Measurements from ENCODE around the gene SLC13A2. TPM values are rescaled to one million over a fixed set of nuclear protein-coding genes. Genes with fewer than 3 reads are reported as not detected.

SLC13A2 gene
- total RNA-seq, 4 donors from 2014 or later: not detected

- Histone ChIP-seq H3K4me1 (peaks cover 3 to 6% of the 10 kb centered on the region in 2 donors), H3K36me3 (no peaks in the 10 kb centered on the region), H3K27ac (no peak overlapping the region), H3K4me3 (replicated peaks in 1 of 3) (no peak overlapping the region), H3K27me3 (no peaks in the 10 kb centered on the region), H3K9me3 (no peaks in the 10 kb centered on the region)
- no peak for DNase-seq
- intact Hi-C loops (cut with DNase I): loop anchor here (5.0 kb wide), 1 partner anchor 119 kb away; the partner anchor contains the start of gene RSKR
- WGBS, 2 donors: 65 to 88% methylated on average over 4 to 8 of the region's 9 CpGs
- no peak for TF ChIP-seq POLR2A (IDR thresholded peaks at IDR 0.05)
- TF ChIP-seq, protein P1, sequence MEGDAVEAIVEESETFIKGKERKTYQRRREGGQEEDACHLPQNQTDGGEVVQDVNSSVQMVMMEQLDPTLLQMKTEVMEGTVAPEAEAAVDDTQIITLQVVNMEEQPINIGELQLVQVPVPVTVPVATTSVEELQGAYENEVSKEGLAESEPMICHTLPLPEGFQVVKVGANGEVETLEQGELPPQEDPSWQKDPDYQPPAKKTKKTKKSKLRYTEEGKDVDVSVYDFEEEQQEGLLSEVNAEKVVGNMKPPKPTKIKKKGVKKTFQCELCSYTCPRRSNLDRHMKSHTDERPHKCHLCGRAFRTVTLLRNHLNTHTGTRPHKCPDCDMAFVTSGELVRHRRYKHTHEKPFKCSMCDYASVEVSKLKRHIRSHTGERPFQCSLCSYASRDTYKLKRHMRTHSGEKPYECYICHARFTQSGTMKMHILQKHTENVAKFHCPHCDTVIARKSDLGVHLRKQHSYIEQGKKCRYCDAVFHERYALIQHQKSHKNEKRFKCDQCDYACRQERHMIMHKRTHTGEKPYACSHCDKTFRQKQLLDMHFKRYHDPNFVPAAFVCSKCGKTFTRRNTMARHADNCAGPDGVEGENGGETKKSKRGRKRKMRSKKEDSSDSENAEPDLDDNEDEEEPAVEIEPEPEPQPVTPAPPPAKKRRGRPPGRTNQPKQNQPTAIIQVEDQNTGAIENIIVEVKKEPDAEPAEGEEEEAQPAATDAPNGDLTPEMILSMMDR (IDR thresholded peaks at IDR 0.05): no peak
Observed at GRCh38 chr17:28493460-28493859, 20.0 kb downstream of the SLC13A2 start.

- DNase-seq: peak; percentile 72 to 80
- no peak overlapping the region for H3K4me3 ChIP-seq (replicated peaks in 1 of 3)
- intact Hi-C loops (cut with DNase I): loop anchor here (2.0 to 5.0 kb wide), 2 partner anchors 44 to 118 kb away; partner anchors contain the start of gene RSKR
- H3K4me1 ChIP-seq: peaks cover 3 to 6% of the 10 kb centered on the region in 2 donors
- TF ChIP-seq, protein P1 (IDR thresholded peaks at IDR 0.05): peak; percentile 78 to 92 (median 86)
- no peak for TF ChIP-seq POLR2A (IDR thresholded peaks at IDR 0.05)
- no peak overlapping the region for H3K27ac ChIP-seq
- no peaks in the 10 kb centered on the region for H3K27me3 ChIP-seq
- no peaks in the 10 kb centered on the region for H3K36me3 ChIP-seq
- WGBS, 2 donors: 52 to 59% methylated on average over 6 to 11 of the region's 15 CpGs
- H3K9me3 ChIP-seq: no peaks in the 10 kb centered on the region
Observed at GRCh38 chr17:28494445-28495188, 21.2 kb downstream of the SLC13A2 start.

DNA sequence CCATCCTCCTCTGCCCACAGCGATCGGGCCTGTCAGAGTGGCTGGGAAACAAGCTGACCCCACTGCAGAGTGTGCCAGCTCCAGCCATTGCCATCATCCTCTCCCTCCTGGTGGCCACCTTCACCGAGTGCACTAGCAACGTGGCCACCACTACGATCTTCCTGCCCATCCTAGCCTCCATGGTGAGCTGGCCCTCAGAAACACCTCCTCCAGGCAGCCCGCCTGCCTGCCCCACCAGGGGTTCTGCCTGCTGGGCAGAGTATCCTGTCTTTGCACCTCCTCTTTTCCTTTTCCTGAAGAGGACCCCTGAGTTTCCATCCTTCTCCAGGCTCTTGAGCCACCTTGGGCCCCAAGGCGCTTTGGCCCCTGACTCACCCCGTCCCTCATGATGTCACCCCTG, 22.2 kb downstream of the SLC13A2 start:
- no peak overlapping the region for H3K4me3 ChIP-seq (replicated peaks in 1 of 3)
- DNase-seq: no peak
- intact Hi-C loops (cut with DNase I): loop anchor here (2.0 kb wide), 1 partner anchor 43 kb away; no protein-coding TSS in a partner anchor
- no peak for TF ChIP-seq POLR2A (IDR thresholded peaks at IDR 0.05)
- TF ChIP-seq, protein P1 (IDR thresholded peaks at IDR 0.05): no peak
- H3K9me3 ChIP-seq: no peaks in the 10 kb centered on the region
- H3K4me1 ChIP-seq: peaks cover 4 to 6% of the 10 kb centered on the region in 2 donors
- no peaks in the 10 kb centered on the region for H3K36me3 ChIP-seq
- WGBS, 2 donors: 92 to 96% methylated on average over 8 of the region's 8 CpGs
- no peaks in the 10 kb centered on the region for H3K27me3 ChIP-seq
- H3K27ac ChIP-seq: no peak overlapping the region

DNA sequence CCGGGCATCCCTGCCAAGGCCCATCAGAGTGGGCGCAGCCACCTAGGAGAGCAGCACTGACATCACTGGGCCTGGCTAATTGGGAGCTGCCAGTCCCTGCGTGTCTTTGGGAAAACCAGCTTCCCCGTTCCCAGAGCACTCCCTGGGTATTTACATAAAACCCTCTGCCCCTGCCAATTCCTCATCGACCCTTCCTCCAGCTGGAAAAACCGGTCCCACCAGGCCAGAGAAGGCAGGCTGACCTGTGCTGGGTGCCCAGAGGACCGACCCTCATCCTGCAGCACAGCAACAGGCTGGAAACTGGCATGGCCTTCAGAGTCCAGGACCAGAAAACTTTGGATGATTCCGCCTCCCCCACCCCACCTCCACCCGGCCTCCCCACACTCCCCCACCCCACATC, 24.5 kb downstream of the SLC13A2 start:
- Histone ChIP-seq H3K9me3 (no peaks in the 10 kb centered on the region), H3K4me1 (peaks cover 6 to 7% of the 10 kb centered on the region in 2 donors), H3K27ac (no peak overlapping the region), H3K27me3 (no peaks in the 10 kb centered on the region), H3K36me3 (no peaks in the 10 kb centered on the region), H3K4me3 (replicated peaks in 1 of 3) (no peak overlapping the region)
- intact Hi-C loops (cut with DNase I): no loop called here
- DNase-seq: peak in 1 of 2 donors; percentile 38
- TF ChIP-seq POLR2A (IDR thresholded peaks at IDR 0.05): no peak
- TF ChIP-seq, protein P1 (IDR thresholded peaks at IDR 0.05): no peak
- 24 to 37% methylated on average over 9 of the region's 9 CpGs for WGBS, 2 donors
